ENCODE measurements around the gene NR6A1. TPM values are rescaled to one million over a fixed set of nuclear protein-coding genes. Genes with fewer than 3 reads are reported as not detected.

The NR6A1 gene
- total RNA-seq, 1 experiment from 2014 or later = 99.3 TPM

DNA sequence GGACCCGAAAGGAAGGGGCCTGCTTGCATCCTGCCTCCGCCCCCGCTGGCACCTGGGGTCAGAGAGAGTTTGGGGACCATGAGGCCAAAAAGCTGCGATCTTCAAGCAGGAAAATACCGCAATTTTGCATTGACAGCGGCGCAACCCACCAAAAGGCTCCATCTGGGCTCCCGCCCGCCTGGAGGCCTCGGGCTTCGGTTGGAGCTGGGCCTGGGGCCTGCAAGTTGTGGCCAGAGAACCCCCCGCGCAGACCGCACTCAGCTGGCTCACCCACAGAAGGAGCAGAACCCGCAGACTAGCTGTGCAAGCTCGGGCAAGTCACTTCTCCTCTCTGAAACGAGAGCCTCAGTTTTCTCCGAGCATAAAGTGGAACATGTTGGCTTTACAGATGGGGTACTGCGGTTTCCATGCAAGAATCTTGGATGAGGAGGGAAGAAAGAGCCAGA, 265.2 kb downstream of the NR6A1 start:
- Histone ChIP-seq H2BK12ac (ENCODE audit: insufficient read length, low read depth, low read length) (no peak overlapping the region), H3K9ac (ENCODE audit: extremely low read depth, insufficient read length, low read length) (no peak overlapping the region), H2BK120ac (ENCODE audit: low read depth, low read length, poor library complexity, severe bottlenecking) (no peak overlapping the region), H3K56ac (ENCODE audit: insufficient read length, low read depth, low read length) (no peak overlapping the region), H2BK15ac (ENCODE audit: low read depth, low read length) (no peak overlapping the region), H3K4ac (ENCODE audit: low read depth, low read length) (no peak overlapping the region), H4K5ac (ENCODE audit: insufficient read length, low read depth, low read length) (no peak overlapping the region), H4K91ac (ENCODE audit: insufficient read length, low read depth, low read length) (no peak overlapping the region), H4K8ac (replicated peaks; ENCODE audit: insufficient read length, low read depth, low read length) (no peak overlapping the region), H3K18ac (ENCODE audit: insufficient read length, low read depth, low read length) (no peak overlapping the region), H3K4me2 (ENCODE audit: insufficient read depth, insufficient read length, low read length) (no peak overlapping the region), H3K79me1 (ENCODE audit: insufficient read depth, low read depth, low read length, poor library complexity, severe bottlenecking) (no peaks in the 10 kb centered on the region), H3K23ac (ENCODE audit: insufficient read length, low read depth, low read length) (no peak overlapping the region), H2AFZ (ENCODE audit: low read length) (no peak overlapping the region), H4K20me1 (ENCODE audit: control insufficient read depth, insufficient read depth, insufficient read length) (no peaks in the 10 kb centered on the region), H3K23me2 (ENCODE audit: insufficient read length, low read depth, low read length, poor library complexity, severe bottlenecking) (peaks cover 6% of the 10 kb centered on the region), H3K9me3 (ENCODE audit: control insufficient read depth, low read depth, low read length) (no peaks in the 10 kb centered on the region), H3K27me3 (ENCODE audit: insufficient read depth, low read length) (peaks cover 33% of the 10 kb centered on the region), H2BK5ac (ENCODE audit: insufficient read length, low read length) (no peak overlapping the region), H3T11ph (ENCODE audit: low read length) (no peak overlapping the region), H3K4me1 (ENCODE audit: insufficient read depth, low read length) (peaks cover 4% of the 10 kb centered on the region; the same call in 1 of the 2 replicates), H2AK5ac (ENCODE audit: insufficient read length, low read length) (no peak overlapping the region), H2BK20ac (ENCODE audit: low read depth, low read length, poor library complexity, severe bottlenecking) (no peak overlapping the region), H3K27ac (ENCODE audit: insufficient read length, low read depth, low read length) (no peak overlapping the region), H3K79me2 (ENCODE audit: insufficient read depth, low read length) (no peaks in the 10 kb centered on the region), H3K14ac (ENCODE audit: insufficient read depth, low read length) (no peak overlapping the region)
- Mint-ChIP-seq H3K9me3 (peaks cover 0 to 8% of the 10 kb centered on the region in 2 experiments; a peak in 3 of 5 replicates), H3K4me3 (no peak overlapping the region; a peak in 1 of 5 replicates), H3K27ac (no peak overlapping the region), H3K36me3 (ENCODE audit: insufficient read depth in 1 of 3, low read depth in 3 of 3) (peaks cover 0 to 2% (median 0%) of the 10 kb centered on the region in 3 experiments; a peak in 1 of 7 replicates), H3K27me3 (ENCODE audit: low read depth) (peaks cover 53% of the 10 kb centered on the region), H3K4me1 (peaks cover 6 to 30% of the 10 kb centered on the region in 2 experiments)
- DNase-seq = no peak
- TF ChIP-seq, protein P1, sequence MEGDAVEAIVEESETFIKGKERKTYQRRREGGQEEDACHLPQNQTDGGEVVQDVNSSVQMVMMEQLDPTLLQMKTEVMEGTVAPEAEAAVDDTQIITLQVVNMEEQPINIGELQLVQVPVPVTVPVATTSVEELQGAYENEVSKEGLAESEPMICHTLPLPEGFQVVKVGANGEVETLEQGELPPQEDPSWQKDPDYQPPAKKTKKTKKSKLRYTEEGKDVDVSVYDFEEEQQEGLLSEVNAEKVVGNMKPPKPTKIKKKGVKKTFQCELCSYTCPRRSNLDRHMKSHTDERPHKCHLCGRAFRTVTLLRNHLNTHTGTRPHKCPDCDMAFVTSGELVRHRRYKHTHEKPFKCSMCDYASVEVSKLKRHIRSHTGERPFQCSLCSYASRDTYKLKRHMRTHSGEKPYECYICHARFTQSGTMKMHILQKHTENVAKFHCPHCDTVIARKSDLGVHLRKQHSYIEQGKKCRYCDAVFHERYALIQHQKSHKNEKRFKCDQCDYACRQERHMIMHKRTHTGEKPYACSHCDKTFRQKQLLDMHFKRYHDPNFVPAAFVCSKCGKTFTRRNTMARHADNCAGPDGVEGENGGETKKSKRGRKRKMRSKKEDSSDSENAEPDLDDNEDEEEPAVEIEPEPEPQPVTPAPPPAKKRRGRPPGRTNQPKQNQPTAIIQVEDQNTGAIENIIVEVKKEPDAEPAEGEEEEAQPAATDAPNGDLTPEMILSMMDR (conservative IDR thresholded peaks at IDR 0.05) = no peak
- no CpG with 5 or more reads among the region's 19 CpGs for WGBS (ENCODE audit: extremely low coverage, insufficient read length, low lambda C conversion rate)

Measured in H9 (cell line).